Measurements from ENCODE around the gene FAM234B.

GRCh38 chr12:13100605-13100881 lies 56.4 kb downstream of the FAM234B start:
- TF ChIP-seq CTCF (conservative IDR thresholded peaks at IDR 0.05; ENCODE audit: low read depth, low read length) (no peak), EZH2 (IDR thresholded peaks at IDR 0.05; ENCODE audit: low read length, unreplicated experiment) (no peak), EZH2phosphoT487 (IDR thresholded peaks at IDR 0.05; ENCODE audit: borderline replicate concordance, low read length) (no peak)

Data from PC-3 (cell line).